ENCODE results near the gene TUBD1. TPM values are rescaled to one million over a fixed set of nuclear protein-coding genes. Genes with fewer than 3 reads are reported as not detected.

Gene TUBD1, protein sequence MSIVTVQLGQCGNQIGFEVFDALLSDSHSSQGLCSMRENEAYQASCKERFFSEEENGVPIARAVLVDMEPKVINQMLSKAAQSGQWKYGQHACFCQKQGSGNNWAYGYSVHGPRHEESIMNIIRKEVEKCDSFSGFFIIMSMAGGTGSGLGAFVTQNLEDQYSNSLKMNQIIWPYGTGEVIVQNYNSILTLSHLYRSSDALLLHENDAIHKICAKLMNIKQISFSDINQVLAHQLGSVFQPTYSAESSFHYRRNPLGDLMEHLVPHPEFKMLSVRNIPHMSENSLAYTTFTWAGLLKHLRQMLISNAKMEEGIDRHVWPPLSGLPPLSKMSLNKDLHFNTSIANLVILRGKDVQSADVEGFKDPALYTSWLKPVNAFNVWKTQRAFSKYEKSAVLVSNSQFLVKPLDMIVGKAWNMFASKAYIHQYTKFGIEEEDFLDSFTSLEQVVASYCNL
- total RNA-seq, result 5.3 and 7.2 TPM in 2 replicates

DNA sequence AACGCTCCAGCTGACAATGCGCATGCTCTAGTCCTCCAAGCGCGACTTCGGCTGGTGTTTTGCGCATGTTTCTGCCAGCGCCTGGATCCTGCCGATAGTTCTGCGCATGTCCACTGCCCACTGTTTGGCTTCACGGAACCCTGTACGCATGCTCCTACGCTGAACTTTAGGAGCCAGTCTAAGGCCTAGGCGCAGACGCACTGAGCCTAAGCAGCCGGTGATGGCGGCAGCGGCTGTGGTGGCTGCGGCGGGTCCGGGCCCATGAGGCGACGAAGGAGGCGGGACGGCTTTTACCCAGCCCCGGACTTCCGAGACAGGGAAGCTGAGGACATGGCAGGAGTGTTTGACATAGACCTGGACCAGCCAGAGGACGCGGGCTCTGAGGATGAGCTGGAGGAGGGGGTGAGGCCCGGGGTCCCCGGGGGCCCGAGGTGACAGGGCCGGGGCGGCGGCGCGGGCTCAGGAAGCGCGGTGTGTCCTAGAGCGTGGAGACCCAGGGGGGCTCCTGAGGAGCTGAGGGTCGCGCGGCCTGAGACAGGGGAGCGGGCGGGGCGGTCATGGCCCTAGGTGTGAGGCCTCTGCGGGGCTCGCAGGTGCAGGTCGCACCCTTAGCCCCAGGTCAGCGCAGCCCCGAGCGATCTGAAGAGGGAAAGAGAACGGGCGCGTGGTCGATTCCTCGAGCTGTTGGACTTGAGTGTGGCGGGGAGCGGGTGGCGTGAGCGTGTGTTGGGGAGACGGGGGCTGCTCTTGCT lies at the start of gene TUBD1, which contains the start of gene RPS6KB1:
TUBD1 (minus strand) TSS at position 20 of the 752 bp plus-strand sequence. CDS start 1,941 bp downstream, outside the sequence.
RPS6KB1 (plus strand) TSS at position 198 of the 752 bp plus-strand sequence; CDS start at position 262, 64 bp downstream.

Small RNAs within 50 kb of the gene (small RNA-seq; reads per million reads assigned to genes)
- gene RNU6-450P (not detected), gene RPS29P21 (not detected)

Other genes starting within 250 kb of the TUBD1 start
- 20.3 and 26.4 TPM in 2 replicates for gene PTRH2, start 185.5 kb downstream of the TUBD1 start, total RNA-seq
- gene VMP1, start 185.3 kb downstream of the TUBD1 start, total RNA-seq, result 267 and 277 TPM in 2 replicates
- gene RPS6KB1, start 178 bp upstream of the TUBD1 start, total RNA-seq, result 19.6 and 22.7 TPM in 2 replicates
- 10.7 and 12.1 TPM in 2 replicates for gene RNFT1, start 71.8 kb upstream of the TUBD1 start, total RNA-seq
- 12.2 and 13.1 TPM in 2 replicates for gene HEATR6, start 186.0 kb upstream of the TUBD1 start, total RNA-seq

Measured in vein endothelial cell (primary cell).